SK-N-MC (cell line): ENCODE measurements around the gene SLC12A5.

Experiments used
- EZH2 ChIP-seq: fragments of 200-600 bp; sonication (generic); IDR thresholded peaks from one replicate; pipeline ENCODE4 v1.6.1; 2017; ENCODE audit warnings: antibody characterized with exemption
- POLR2AphosphoS5 ChIP-seq: IDR thresholded peaks from 2 replicates; pipeline ENCODE4 v1.6.1; 2012; ENCODE audit warnings: mild to moderate bottlenecking, low read depth, low read length, borderline replicate concordance

GRCh38 chr20:46073024-46073423, 44.0 kb downstream of the SLC12A5 start:
- no peak for TF ChIP-seq POLR2AphosphoS5
- no peak for TF ChIP-seq EZH2
